RWPE2 (cell line): ENCODE results near the gene CTTNBP2.

Experiments used
- ATAC-seq: fragments of 200-7000 bp; cut with Tn5 transposase; 3 replicates; pipeline ENCODE4 v1.9.1; 2021; ENCODE audit warnings: low read depth
- DNase-seq: peaks from one replicate; pipeline ENCODE4 v3.0.0-alpha.2; 2020; ENCODE audit warnings: low spot score
- H3K27ac ChIP-seq: fragments of 450-650 bp; 2 replicates; pipeline ENCODE4 v1.5.1; 2017; ENCODE audit warnings: mild to moderate bottlenecking; ENCODE audit not compliant: poor library complexity, severe bottlenecking
- H3K27me3 ChIP-seq: fragments of 250-450 bp; sonication (Bioruptor Pico); 2 replicates; pipeline ENCODE4 v1.5.1; 2021; ENCODE audit warnings: mild to moderate bottlenecking, moderate library complexity; ENCODE audit not compliant: insufficient read depth, poor library complexity, severe bottlenecking
- H3K36me3 ChIP-seq: fragments of 250-450 bp; sonication (Bioruptor Pico); 2 replicates; pipeline ENCODE4 v1.5.1; 2020; ENCODE audit warnings: low read depth, mild to moderate bottlenecking, moderate library complexity
- H3K4me1 ChIP-seq: fragments of 250-450 bp; sonication (Bioruptor Pico); 2 replicates; pipeline ENCODE4 v1.5.1; 2021; ENCODE audit warnings: mild to moderate bottlenecking, moderate library complexity; ENCODE audit not compliant: insufficient read depth, poor library complexity, severe bottlenecking
- H3K4me3 ChIP-seq: fragments of 250-450 bp; sonication (Bioruptor Pico); 2 replicates; pipeline ENCODE4 v1.5.1; 2021; ENCODE audit warnings: mild to moderate bottlenecking, moderate library complexity; ENCODE audit not compliant: severe bottlenecking
- H3K9me3 ChIP-seq: fragments of 250-450 bp; sonication (Bioruptor Pico); 2 replicates; pipeline ENCODE4 v1.5.1; 2021; ENCODE audit warnings: mild to moderate bottlenecking, moderate library complexity; ENCODE audit not compliant: severe bottlenecking
- TF ChIP-seq, protein P1 (sequence below): fragments of 450-650 bp; IDR thresholded peaks from one replicate; pipeline ENCODE4 v1.5.1; 2017; ENCODE audit warnings: mild to moderate bottlenecking, moderate library complexity; ENCODE audit not compliant: poor library complexity, severe bottlenecking

The CTTNBP2 gene

DNA sequence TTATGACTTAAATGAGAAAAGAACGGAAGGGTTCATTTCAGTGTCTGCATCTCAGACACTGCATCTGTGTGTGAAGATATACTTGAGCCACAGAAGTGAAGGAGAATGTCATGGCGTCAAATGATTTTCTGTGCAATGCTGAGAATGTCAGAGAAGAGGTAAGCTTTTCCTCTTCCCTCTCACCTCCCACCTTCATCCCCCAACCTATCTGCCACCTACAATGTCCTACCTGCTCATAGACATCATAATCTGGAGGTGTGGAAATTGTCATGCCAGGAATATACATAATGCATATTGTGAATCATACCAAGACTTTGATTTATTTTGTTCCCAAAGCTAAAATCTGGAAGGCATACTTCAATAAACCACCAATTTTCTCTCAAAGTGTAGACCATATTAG lies 53.7 kb downstream of the CTTNBP2 start:
- no peak for DNase-seq
- TF ChIP-seq, protein P1, sequence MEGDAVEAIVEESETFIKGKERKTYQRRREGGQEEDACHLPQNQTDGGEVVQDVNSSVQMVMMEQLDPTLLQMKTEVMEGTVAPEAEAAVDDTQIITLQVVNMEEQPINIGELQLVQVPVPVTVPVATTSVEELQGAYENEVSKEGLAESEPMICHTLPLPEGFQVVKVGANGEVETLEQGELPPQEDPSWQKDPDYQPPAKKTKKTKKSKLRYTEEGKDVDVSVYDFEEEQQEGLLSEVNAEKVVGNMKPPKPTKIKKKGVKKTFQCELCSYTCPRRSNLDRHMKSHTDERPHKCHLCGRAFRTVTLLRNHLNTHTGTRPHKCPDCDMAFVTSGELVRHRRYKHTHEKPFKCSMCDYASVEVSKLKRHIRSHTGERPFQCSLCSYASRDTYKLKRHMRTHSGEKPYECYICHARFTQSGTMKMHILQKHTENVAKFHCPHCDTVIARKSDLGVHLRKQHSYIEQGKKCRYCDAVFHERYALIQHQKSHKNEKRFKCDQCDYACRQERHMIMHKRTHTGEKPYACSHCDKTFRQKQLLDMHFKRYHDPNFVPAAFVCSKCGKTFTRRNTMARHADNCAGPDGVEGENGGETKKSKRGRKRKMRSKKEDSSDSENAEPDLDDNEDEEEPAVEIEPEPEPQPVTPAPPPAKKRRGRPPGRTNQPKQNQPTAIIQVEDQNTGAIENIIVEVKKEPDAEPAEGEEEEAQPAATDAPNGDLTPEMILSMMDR: no peak
- no peak for ATAC-seq
- H3K4me1 ChIP-seq: no peaks in the 10 kb centered on the region
- no peaks in the 10 kb centered on the region for H3K27me3 ChIP-seq
- H3K36me3 ChIP-seq: no peaks in the 10 kb centered on the region
- H3K27ac ChIP-seq: no peak overlapping the region
- H3K9me3 ChIP-seq: no peaks in the 10 kb centered on the region
- no peak overlapping the region for H3K4me3 ChIP-seq

DNA sequence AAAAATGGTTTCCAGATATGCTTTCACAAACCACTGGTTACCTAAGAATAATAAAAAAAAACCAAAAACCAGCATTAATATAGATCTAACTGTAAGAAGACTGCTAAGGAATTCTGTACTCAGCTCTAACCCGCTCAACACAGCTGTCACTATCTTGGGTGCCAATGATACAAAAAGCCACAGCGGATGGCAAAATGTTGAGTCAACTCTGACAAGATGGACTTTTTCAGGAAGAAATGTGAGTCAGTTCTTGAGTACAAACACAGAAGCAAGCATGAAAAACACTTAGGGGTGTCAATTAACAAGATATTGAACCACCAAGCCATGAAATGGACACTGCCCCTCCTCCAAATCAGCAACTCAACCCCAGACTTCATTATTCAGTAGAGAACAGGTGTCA lies 55.0 kb downstream of the CTTNBP2 start:
- Histone ChIP-seq H3K4me1 (no peaks in the 10 kb centered on the region), H3K36me3 (no peaks in the 10 kb centered on the region), H3K4me3 (no peak overlapping the region), H3K27ac (no peak overlapping the region), H3K27me3 (no peaks in the 10 kb centered on the region), H3K9me3 (no peaks in the 10 kb centered on the region)
- no peak for DNase-seq
- TF ChIP-seq, protein P1: no peak
- ATAC-seq: no peak

GRCh38 chr7:117816727-117817126 lies 56.5 kb downstream of the CTTNBP2 start:
- no peaks in the 10 kb centered on the region for H3K36me3 ChIP-seq
- H3K9me3 ChIP-seq: no peaks in the 10 kb centered on the region
- TF ChIP-seq, protein P1: no peak
- no peaks in the 10 kb centered on the region for H3K4me1 ChIP-seq
- no peaks in the 10 kb centered on the region for H3K27me3 ChIP-seq
- no peak overlapping the region for H3K4me3 ChIP-seq
- no peak for ATAC-seq
- no peak overlapping the region for H3K27ac ChIP-seq
- DNase-seq: no peak

DNA sequence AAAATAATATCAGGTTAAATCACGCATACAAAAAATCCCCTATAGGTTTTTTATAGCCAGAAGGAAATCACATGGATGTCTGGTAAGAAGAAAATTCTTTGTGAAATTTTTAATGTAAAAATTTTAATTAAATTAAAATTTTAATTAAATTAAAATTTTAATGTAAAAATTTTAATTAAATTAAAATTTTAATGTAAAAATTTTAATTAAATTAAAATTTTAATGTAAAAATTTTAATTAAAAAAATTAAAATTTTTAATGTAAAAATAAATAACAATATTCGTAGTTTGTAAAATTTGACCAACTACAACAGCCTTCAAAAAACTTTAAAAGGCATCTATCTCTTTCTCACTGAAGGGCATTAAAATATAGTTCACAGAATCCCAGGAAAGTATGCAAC lies 61.5 kb downstream of the CTTNBP2 start:
- H3K27ac ChIP-seq: no peak overlapping the region
- no peaks in the 10 kb centered on the region for H3K4me1 ChIP-seq
- H3K36me3 ChIP-seq: no peaks in the 10 kb centered on the region
- TF ChIP-seq, protein P1: no peak
- no peak overlapping the region for H3K4me3 ChIP-seq
- no peaks in the 10 kb centered on the region for H3K9me3 ChIP-seq
- ATAC-seq (no peak), DNase-seq (no peak)
- H3K27me3 ChIP-seq: no peaks in the 10 kb centered on the region

GRCh38 chr7:117810642-117811512 lies 62.4 kb downstream of the CTTNBP2 start:
- DNase-seq: no peak
- H3K27me3 ChIP-seq: no peaks in the 10 kb centered on the region
- H3K36me3 ChIP-seq: no peaks in the 10 kb centered on the region
- no peaks in the 10 kb centered on the region for H3K4me1 ChIP-seq
- no peak overlapping the region for H3K4me3 ChIP-seq
- H3K27ac ChIP-seq: no peak overlapping the region
- no peaks in the 10 kb centered on the region for H3K9me3 ChIP-seq
- 0 out of 3 replicates have a peak, but pooled peaks have one; percentile 45 for ATAC-seq
- TF ChIP-seq, protein P1: no peak
